Sigmoid colon (tissue), 7 donors: Measurements from ENCODE around the gene HAPLN3. TPM values are rescaled to one million over a fixed set of nuclear protein-coding genes. Genes with fewer than 3 reads are reported as not detected.
A peak's percentile ranks its signal among the peaks of the same experiment; 100 is the strongest.

Experiments used
- DNase-seq: peaks from one replicate; pipeline ENCODE4 v3.0.0-alpha.2; 2019
- H3K27ac ChIP-seq, 4 donors: fragments of 200-600 bp; sonication (generic); one replicate each; pipeline ENCODE4 v1.5.1; 2016 to 2019; ENCODE audit warnings: mild to moderate bottlenecking in 1 of 4
- H3K27me3 ChIP-seq, 3 donors: fragments of 200-600 bp; sonication (generic); one replicate each; pipeline ENCODE4 v1.5.1; 2019; ENCODE audit warnings: mild to moderate bottlenecking in 1 of 3
- H3K36me3 ChIP-seq, 4 donors: fragments of 200-600 bp; sonication (generic); one replicate each; pipeline ENCODE4 v1.5.1; 2016 to 2019
- H3K4me1 ChIP-seq, 4 donors: fragments of 200-600 bp; sonication (generic); one replicate each; pipeline ENCODE4 v1.5.1; 2017 to 2019
- H3K4me3 ChIP-seq, 4 donors: fragments of 200-600 bp; sonication (generic); one replicate each; pipeline ENCODE4 v1.5.1; 2017 to 2019; ENCODE audit warnings: mild to moderate bottlenecking in 2 of 4, moderate library complexity in 1 of 4
- H3K9me3 ChIP-seq, 4 donors: fragments of 200-600 bp in 3 of 4; sonication (generic) in 3 of 4; one replicate each; pipeline versions ENCODE4 v1.5.1 to v1.6.1; 2013 to 2019
- CTCF ChIP-seq, 4 experiments: fragments of 450-650 bp in 3 of 4; fragments of 200-600 bp in 1 of 4; IDR thresholded peaks; one replicate each; pipeline ENCODE4 v1.5.1; 2016 to 2019; ENCODE audit warnings: antibody characterized with exemption in 4 of 4, mild to moderate bottlenecking in 3 of 4, moderate library complexity in 2 of 4
- EP300 ChIP-seq, 4 donors: sonication (generic); formaldehyde crosslinking; IDR thresholded peaks; one replicate each; pipeline ENCODE4 v1.6.1; 2017; ENCODE audit warnings: antibody characterized with exemption in 4 of 4
- POLR2A ChIP-seq, 2 donors: fragments of 450-650 bp; IDR thresholded peaks; one replicate each; pipeline ENCODE4 v1.6.1; 2016; ENCODE audit warnings: antibody characterized with exemption in 2 of 2, mild to moderate bottlenecking in 2 of 2, moderate library complexity in 2 of 2
- POLR2AphosphoS5 ChIP-seq, 4 donors: sonication (generic); formaldehyde crosslinking; IDR thresholded peaks; one replicate each; pipeline ENCODE4 v1.6.1; 2017; ENCODE audit warnings: antibody characterized with exemption in 4 of 4
- WGBS, 2 donors: extraction: QIAGEN DNeasy Blood & Tissue Kit; methylation state at CpG; one replicate each; pipeline ENCODE4 v1.1.7; 2013; 5-methylcytosine and 5-hydroxymethylcytosine counted together
- intact Hi-C: fragments of 100-400 bp; cut with DNase I; formaldehyde crosslinking; loops from one replicate; pipeline ENCODE4 v1.15.1; 2023
- polyA plus RNA-seq, 3 donors: library from polyadenylated mRNA; stranded (reverse); fragments of 200-250 nt; gene quantifications; one replicate each; pipeline ENCODE4 v1.2.3, GENCODE V29; 2013
- total RNA-seq, 4 donors: library from RNA; depleted of rRNA; stranded (reverse); fragments of >200 nt; gene quantifications; one replicate each; pipeline ENCODE4 v1.1.0, GENCODE V29; 2016
- donor health status: healthy with polysubstance abuse.
- donor health status: Bipolar disorder and iron deficiency.
- donor health status: healthy.

The HAPLN3 gene
- total and polyA plus RNA-seq, 7 donors = 0.60 to 20.9 (median 4.2) TPM; not detected in 1

GRCh38 chr15:88897142-88897455 lies 1.8 kb upstream of the HAPLN3 start:
- Histone ChIP-seq H3K9me3 (no peaks in the 10 kb centered on the region), H3K4me3 (no peak overlapping the region), H3K27me3 (peaks cover 11 to 37% (median 34%) of the 10 kb centered on the region in 3 donors), H3K27ac (peak overlapping the region; percentile 35 to 77 (median 56)), H3K36me3 (peaks cover 0 to 8% (median 0%) of the 10 kb centered on the region in 4 donors), H3K4me1 (peaks cover 0 to 36% (median 32%) of the 10 kb centered on the region in 4 donors)
- no peak for TF ChIP-seq EP300 (IDR thresholded peaks at IDR 0.05)
- TF ChIP-seq POLR2A (IDR thresholded peaks at IDR 0.05) = no peak
- no peak for TF ChIP-seq POLR2AphosphoS5 (IDR thresholded peaks at IDR 0.05)
- no peak for TF ChIP-seq CTCF (IDR thresholded peaks at IDR 0.05)
- intact Hi-C loops = loop anchor here (5.0 kb wide), 4 partner anchors 240 to 420 kb away; partner anchors contain the start of genes AEN and FANCI
- 35 to 41% methylated on average over 8 of the region's 8 CpGs for WGBS, 2 donors
- no peak for DNase-seq

DNA sequence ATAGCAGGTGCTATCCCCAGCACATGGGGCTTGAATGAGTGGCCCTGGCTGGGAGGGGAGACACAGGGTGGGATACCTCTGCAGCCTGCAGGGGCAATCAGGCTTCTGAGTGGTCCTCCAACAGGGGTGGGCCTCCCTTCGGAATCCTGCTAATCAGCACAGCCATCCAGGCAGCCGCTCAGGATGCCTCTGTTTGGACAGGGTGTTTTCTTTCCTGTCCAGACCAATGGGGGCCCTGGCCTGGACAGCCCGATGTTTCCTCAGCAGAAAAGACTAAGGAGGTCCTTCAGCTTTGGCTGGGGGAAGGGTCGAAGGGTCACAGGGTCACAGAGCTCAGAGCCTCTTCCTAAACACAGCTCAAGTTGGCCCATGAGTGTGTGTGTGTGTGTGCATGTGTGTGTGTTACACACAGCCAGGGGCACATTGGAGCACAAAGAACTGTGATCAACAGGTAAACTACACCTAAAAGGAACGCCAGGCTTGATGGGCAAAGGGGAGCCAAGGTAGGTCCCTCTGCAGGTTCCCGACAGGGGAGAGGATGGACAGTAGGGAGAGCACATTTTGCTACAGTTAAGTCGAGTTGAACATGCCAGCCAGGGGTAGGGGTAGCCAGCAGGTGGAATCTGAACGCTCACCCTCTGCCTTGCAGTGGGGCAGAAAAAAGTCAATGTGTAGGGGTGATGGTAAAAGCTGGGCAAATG lies 1.1 kb upstream of the HAPLN3 start:
- no peaks in the 10 kb centered on the region for H3K9me3 ChIP-seq
- peaks cover 0 to 36% (median 32%) of the 10 kb centered on the region in 4 donors for H3K4me1 ChIP-seq
- H3K36me3 ChIP-seq = peaks cover 0 to 3% (median 0%) of the 10 kb centered on the region in 4 donors
- WGBS, 2 donors = 80 to 89% methylated on average over 8 of the region's 8 CpGs
- H3K27ac ChIP-seq = peak overlapping the region; percentile 35 to 77 (median 56)
- DNase-seq = no peak
- TF ChIP-seq POLR2AphosphoS5 (IDR thresholded peaks at IDR 0.05) (no peak), EP300 (IDR thresholded peaks at IDR 0.05) (no peak), CTCF (IDR thresholded peaks at IDR 0.05) (no peak)
- intact Hi-C loops = loop anchor here (5.0 kb wide), 4 partner anchors 239 to 419 kb away; partner anchors contain the start of genes AEN and FANCI
- no peak overlapping the region for H3K4me3 ChIP-seq
- peaks cover 11 to 43% (median 39%) of the 10 kb centered on the region in 3 donors for H3K27me3 ChIP-seq

DNA sequence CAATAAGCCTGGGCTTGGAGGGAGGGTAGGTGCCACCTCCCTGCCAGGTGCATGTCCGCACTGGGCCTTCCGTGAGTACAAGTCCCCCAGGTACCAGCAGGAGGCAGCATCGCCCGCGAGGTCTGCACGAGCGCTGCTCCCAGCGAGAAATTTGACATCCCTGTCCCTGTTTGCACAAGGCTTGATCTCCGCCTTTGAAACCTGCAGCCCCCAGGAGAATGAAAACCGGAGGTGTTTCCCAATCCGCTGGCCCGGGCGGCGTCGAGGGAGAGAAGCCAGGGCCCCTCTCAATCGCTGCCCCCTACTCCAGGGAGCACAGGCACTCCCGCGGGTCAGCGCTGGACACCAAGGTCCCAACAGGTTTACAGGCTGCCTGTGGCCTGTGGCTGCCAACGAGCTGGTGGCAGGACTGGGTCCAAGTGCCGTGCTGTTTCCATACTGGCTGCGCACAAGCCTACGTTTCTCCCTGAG lies 961 bp downstream of the HAPLN3 start:
- TF ChIP-seq EP300 (IDR thresholded peaks at IDR 0.05) = no peak
- no peak for TF ChIP-seq POLR2AphosphoS5 (IDR thresholded peaks at IDR 0.05)
- TF ChIP-seq CTCF (IDR thresholded peaks at IDR 0.05) = peak in 2 of 4 experiments; percentile 30 to 35
- TF ChIP-seq POLR2A (IDR thresholded peaks at IDR 0.05) = no peak
- Histone ChIP-seq H3K36me3 (no peaks in the 10 kb centered on the region), H3K9me3 (no peaks in the 10 kb centered on the region), H3K27me3 (peaks cover 11 to 46% (median 39%) of the 10 kb centered on the region in 3 donors), H3K27ac (peak overlapping the region in 1 of 4 donors; percentile 46), H3K4me1 (peaks cover 0 to 36% (median 32%) of the 10 kb centered on the region in 4 donors), H3K4me3 (peak overlapping the region in 3 of 4 donors; percentile 36 to 49 (median 40))
- DNase-seq = no peak
- intact Hi-C loops = no loop called here
- 2 to 3% methylated on average over 23 of the region's 23 CpGs for WGBS, 2 donors

- no peak for TF ChIP-seq POLR2A (IDR thresholded peaks at IDR 0.05)
- no peak for TF ChIP-seq CTCF (IDR thresholded peaks at IDR 0.05)
- no peak for TF ChIP-seq EP300 (IDR thresholded peaks at IDR 0.05)
- no peak for TF ChIP-seq POLR2AphosphoS5 (IDR thresholded peaks at IDR 0.05)
- Histone ChIP-seq H3K27ac (no peak overlapping the region), H3K36me3 (no peaks in the 10 kb centered on the region), H3K4me1 (peaks cover 0 to 21% (median 18%) of the 10 kb centered on the region in 4 donors), H3K27me3 (peaks cover 11 to 46% (median 39%) of the 10 kb centered on the region in 3 donors), H3K9me3 (no peaks in the 10 kb centered on the region), H3K4me3 (no peak overlapping the region)
- no peak for DNase-seq
- intact Hi-C loops = no loop called here
- WGBS, 2 donors = 70 to 89% methylated on average over 7 of the region's 7 CpGs
Measured at GRCh38 chr15:88891540-88892254, 3.6 kb downstream of the HAPLN3 start.
